Retinal pigment epithelial cell (primary cell): ENCODE results near the gene ARHGEF6.
"Not testable (repeated sequence)": the region's sequence is repeated elsewhere in the genome, so short reads cannot be mapped to it uniquely, and the experiment has no call there.

Source experiments
- DNase-seq: peaks from one replicate; pipeline ENCODE4 v3.0.0-alpha.2; 2010; ENCODE audit warnings: low read depth
- H3K4me3 ChIP-seq: 2 replicates; pipeline ENCODE4 v1.5.1; 2011; ENCODE audit warnings: mild to moderate bottlenecking, low read length, control low read depth, moderate library complexity
- CTCF ChIP-seq: conservative IDR thresholded peaks from 2 replicates; pipeline ENCODE4 v1.5.1; 2011; ENCODE audit warnings: low read depth, low read length, control low read depth, inconsistent platforms

ARHGEF6 gene

GRCh38 chrX:136783159-136783558, 2.4 kb upstream of the ARHGEF6 start:
- no peak for DNase-seq
- no peak overlapping the region for H3K4me3 ChIP-seq
- TF ChIP-seq CTCF: no peak

GRCh38 chrX:136781180-136781797, 557 bp upstream of the ARHGEF6 start:
- DNase-seq: no peak
- no peak overlapping the region for H3K4me3 ChIP-seq
- no peak for TF ChIP-seq CTCF

DNA sequence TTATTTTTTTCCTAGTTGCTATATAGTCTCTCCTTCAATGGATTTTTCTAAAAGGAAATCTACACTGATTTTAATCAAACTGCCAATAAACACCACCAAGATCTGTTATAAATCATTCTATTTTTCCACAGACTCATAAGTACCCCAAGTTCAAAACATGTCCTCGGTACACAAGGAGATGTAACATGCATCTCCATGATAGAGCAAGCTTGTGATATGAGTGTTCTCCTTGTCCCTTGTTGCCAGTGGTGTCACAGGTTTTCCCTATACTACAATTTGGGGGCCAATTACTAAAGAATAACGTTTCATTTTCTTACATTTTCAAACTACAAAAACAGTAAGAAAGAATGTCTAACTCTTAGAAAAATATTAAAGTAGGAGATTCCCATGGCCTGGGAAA, 491 bp downstream of the ARHGEF6 start:
- no peak overlapping the region for H3K4me3 ChIP-seq
- no peak for DNase-seq
- TF ChIP-seq CTCF: no peak

DNA sequence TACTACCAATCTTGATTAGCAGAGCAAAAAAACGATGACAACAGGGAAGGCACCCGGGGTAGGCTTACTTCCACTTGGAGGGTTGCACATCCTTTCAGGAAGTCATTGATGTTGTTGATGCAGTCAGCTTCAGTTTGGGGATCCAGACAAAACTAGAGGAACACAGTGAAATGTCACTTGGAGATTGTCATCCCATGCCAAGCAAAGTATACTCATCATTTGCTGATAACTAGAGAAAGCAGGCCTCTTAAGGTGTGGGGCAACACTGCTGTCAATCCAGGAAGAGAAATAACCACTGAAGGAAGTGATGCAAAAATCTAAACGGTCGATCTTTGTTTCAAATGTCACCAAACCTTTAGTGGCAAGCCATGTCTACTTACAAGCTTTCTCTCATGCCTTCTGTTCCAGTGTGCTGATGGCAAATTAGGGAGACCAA, 1.4 kb downstream of the ARHGEF6 start:
- H3K4me3 ChIP-seq: no peak overlapping the region
- TF ChIP-seq CTCF: no peak
- DNase-seq: no peak

- TF ChIP-seq CTCF: no peak
- DNase-seq: no peak
- no peak overlapping the region for H3K4me3 ChIP-seq
Observed at GRCh38 chrX:136778916-136779315, 1.8 kb downstream of the ARHGEF6 start.

DNA sequence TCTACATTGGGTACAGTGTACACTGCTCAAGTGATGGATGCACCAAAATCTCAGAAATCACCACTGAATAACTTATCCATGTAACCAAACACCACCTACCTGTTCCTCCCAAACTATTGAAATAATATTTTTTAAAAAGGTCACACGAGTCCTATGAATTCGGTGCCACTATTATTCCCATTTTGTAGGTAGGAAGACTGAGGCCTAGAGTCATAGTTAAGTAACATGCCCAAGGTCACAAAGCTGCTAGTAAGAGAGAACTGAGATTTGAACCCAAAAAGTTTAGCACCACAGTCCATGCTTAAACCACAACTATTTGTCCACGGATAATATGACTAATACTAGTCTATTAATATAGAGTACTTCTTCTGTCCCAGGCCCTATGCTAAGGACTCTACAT, 2.7 kb downstream of the ARHGEF6 start:
- no peak for DNase-seq
- H3K4me3 ChIP-seq: no peak overlapping the region
- TF ChIP-seq CTCF: no peak

- no peak for DNase-seq
- no peak overlapping the region for H3K4me3 ChIP-seq
- no peak for TF ChIP-seq CTCF
Observed at GRCh38 chrX:136773648-136774047, 7.1 kb downstream of the ARHGEF6 start.

DNA sequence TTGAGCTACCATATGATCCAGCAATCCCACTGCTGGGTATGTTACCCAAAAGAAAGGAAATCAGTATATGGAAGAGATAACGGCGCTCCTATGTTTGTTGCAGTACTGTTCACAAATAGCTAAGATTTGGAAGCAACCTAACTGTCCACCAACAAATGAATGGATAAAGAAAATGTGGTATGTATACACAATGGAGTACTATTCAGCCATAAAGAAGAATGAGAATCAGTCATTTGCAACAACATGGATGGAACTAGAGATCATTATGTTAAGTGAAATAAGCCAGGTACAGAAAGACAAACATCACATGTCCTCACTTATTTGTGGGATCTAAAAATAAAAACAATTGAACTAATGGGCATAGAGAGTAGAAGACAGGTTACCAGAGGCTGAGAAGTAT, 8.9 kb downstream of the ARHGEF6 start:
- not testable (repeated sequence) for DNase-seq, H3K4me3 ChIP-seq
